ENCODE results near the gene SDCCAG8.

- TF ChIP-seq CTCF (IDR thresholded peaks at IDR 0.05; ENCODE audit: low read depth, low read length): no peak
- TF ChIP-seq EZH2phosphoT487 (IDR thresholded peaks at IDR 0.05; ENCODE audit: low read depth): no peak
Measured at GRCh38 chr1:243432136-243432535, 176.3 kb downstream of the SDCCAG8 start.
